Calu3 (cell line): Measurements from ENCODE around the gene CROCC2. TPM values are rescaled to one million over a fixed set of nuclear protein-coding genes. Genes with fewer than 3 reads are reported as not detected.

Source experiments
- Bru-seq: library from RNA; stranded (reverse); fragments of 400-500 nt; gene quantifications from one replicate; lab custom pipeline; 2021; lab: Mats Ljungman, UMichigan
- BruChase-seq, 2 experiments: library from RNA; stranded (reverse); fragments of 400-500 nt; gene quantifications; one replicate each; lab custom pipeline; 2021; lab: Mats Ljungman, UMichigan
- BruUV-seq: library from RNA; stranded (reverse); fragments of 400-500 nt; replicated peaks from 2 replicates; lab custom pipeline; 2021; lab: Mats Ljungman, UMichigan
- CTCF ChIA-PET: fragments of 300-600 bp; sonication (Branson Sonifier 250); formaldehyde crosslinking; loops from one replicate; lab custom pipeline; 2022; ENCODE audit warnings: antibody characterized with exemption; lab: Charles Lee
- DNase-seq: peaks from one replicate; pipeline ENCODE4 v3.0.0; 2022
- H3K27ac Mint-ChIP-seq: one replicate; pipeline ENCODE4 v1.8.0; 2022; ENCODE audit warnings: mixed read lengths; ENCODE audit not compliant: unreplicated experiment
- H3K27me3 Mint-ChIP-seq: one replicate; pipeline ENCODE4 v1.8.0; 2022; ENCODE audit warnings: mixed read lengths; ENCODE audit not compliant: unreplicated experiment
- H3K36me3 Mint-ChIP-seq: one replicate; pipeline ENCODE4 v1.8.0; 2022; ENCODE audit warnings: mild to moderate bottlenecking, moderate library complexity, mixed read lengths; ENCODE audit not compliant: insufficient read depth, unreplicated experiment
- H3K4me1 Mint-ChIP-seq: one replicate; pipeline ENCODE4 v1.8.0; 2022; ENCODE audit warnings: mild to moderate bottlenecking, low read depth, mixed read lengths; ENCODE audit not compliant: unreplicated experiment
- H3K4me3 Mint-ChIP-seq: one replicate; pipeline ENCODE4 v1.8.0; 2022; ENCODE audit warnings: mild to moderate bottlenecking, low read depth, moderate library complexity, mixed read lengths; ENCODE audit not compliant: unreplicated experiment
- H3K9me3 Mint-ChIP-seq: one replicate; pipeline ENCODE4 v1.8.0; 2022; ENCODE audit warnings: low read depth, mixed read lengths; ENCODE audit not compliant: unreplicated experiment
- CTCF ChIP-seq: fragments of 200-600 bp; IDR thresholded peaks from one replicate; pipeline ENCODE4 v1.8.0; 2022; ENCODE audit warnings: antibody characterized with exemption; ENCODE audit not compliant: unreplicated experiment
- intact Hi-C: fragments of 100-400 bp; cut with micrococcal nuclease; formaldehyde crosslinking; loops from one replicate; pipeline ENCODE4 v1.10.0; 2022; ENCODE audit not compliant: unreplicated experiment
- long read RNA-seq: library from polyadenylated mRNA; stranded (forward); transcript quantifications from one replicate; pipeline ENCODE4 v2.0.0, GENCODE V29; 2022
- total RNA-seq: library from RNA; stranded (reverse); gene quantifications from 2 replicates; pipeline ENCODE4 v1.2.3, GENCODE V29; 2022

CROCC2 gene
- total RNA-seq = not detected in 2 replicates
- Bru-seq, nascent RNA = not detected
- not detected for BruChase-seq, experiment 1, labeled RNA remaining after a 6-hour chase
- BruChase-seq, experiment 2, labeled RNA remaining after a 2-hour chase = not detected
- long read RNA-seq = 0 reads

- no TSS peak for BruUV-seq
- no peaks in the 10 kb centered on the region for H3K9me3 Mint-ChIP-seq
- no peak for TF ChIP-seq CTCF
- no peaks in the 10 kb centered on the region for H3K36me3 Mint-ChIP-seq
- H3K27ac Mint-ChIP-seq = no peak within 1 kb of the TSS
- peaks cover 10% of the 10 kb centered on the region for H3K4me1 Mint-ChIP-seq
- DNase-seq = no peak
- intact Hi-C loops = no loop called here
- H3K4me3 Mint-ChIP-seq = no peak within 1 kb of the TSS
- CTCF ChIA-PET = interaction anchor here (0.6 to 1.1 kb wide), 2 partner anchors 8 to 172 kb away, joined by 3 to 8 read pairs; no protein-coding TSS in a partner anchor
- peaks cover 66% of the 10 kb centered on the region for H3K27me3 Mint-ChIP-seq
Observed at GRCh38 chr2:240906141-240906910, at the start of gene CROCC2. Gene CROCC2, plus strand, starts transcription at chr2:240906336. Its CDS starts 178 bp downstream, at chr2:240906514.

GRCh38 chr2:240857039-240858008, 48.8 kb upstream of the CROCC2 start:
- TF ChIP-seq CTCF = no peak
- intact Hi-C loops = no loop called here
- BruUV-seq = no TSS peak
- Mint-ChIP-seq H3K4me3 (no peak overlapping the region), H3K36me3 (no peaks in the 10 kb centered on the region), H3K9me3 (peaks cover 4% of the 10 kb centered on the region), H3K27me3 (peaks cover 51% of the 10 kb centered on the region), H3K27ac (no peak overlapping the region), H3K4me1 (no peaks in the 10 kb centered on the region)
- DNase-seq = no peak
- CTCF ChIA-PET = no interaction called here

GRCh38 chr2:240858321-240858720, 47.8 kb upstream of the CROCC2 start:
- no peak for TF ChIP-seq CTCF

GRCh38 chr2:240858871-240859270, 47.3 kb upstream of the CROCC2 start:
- no peak for TF ChIP-seq CTCF
- DNase-seq = no peak
- CTCF ChIA-PET = no interaction called here
- Mint-ChIP-seq H3K4me1 (no peaks in the 10 kb centered on the region), H3K9me3 (peaks cover 4% of the 10 kb centered on the region), H3K4me3 (no peak overlapping the region), H3K36me3 (no peaks in the 10 kb centered on the region), H3K27ac (no peak overlapping the region), H3K27me3 (peaks cover 56% of the 10 kb centered on the region)
- intact Hi-C loops = no loop called here
- BruUV-seq = no TSS peak

More at GRCh38 chr2:240858321-240858720, 47.8 kb upstream of the CROCC2 start:
- BruUV-seq = no TSS peak
- CTCF ChIA-PET = no interaction called here
- intact Hi-C loops = no loop called here
- Mint-ChIP-seq H3K4me3 (no peak overlapping the region), H3K27me3 (peaks cover 51% of the 10 kb centered on the region), H3K36me3 (no peaks in the 10 kb centered on the region), H3K4me1 (no peaks in the 10 kb centered on the region), H3K27ac (no peak overlapping the region), H3K9me3 (peaks cover 4% of the 10 kb centered on the region)
- no peak for DNase-seq
